Endothelial cell of umbilical vein (primary cell): ENCODE data around the gene TNFRSF14. TPM values are rescaled to one million over a fixed set of nuclear protein-coding genes. Genes with fewer than 3 reads are reported as not detected.

Experiments used
- BruUV-seq: library from RNA; stranded (reverse); fragments of 400-500 nt; replicated peaks from 2 replicates; lab custom pipeline; 2021; lab: Mats Ljungman, UMichigan
- CTCF ChIA-PET: fragments of 300-600, 350-600 bp; sonication (Branson Sonifier 250); formaldehyde crosslinking; loops from one replicate; lab custom pipeline; 2021; ENCODE audit warnings: antibody characterized with exemption, inconsistent platforms; lab: Charles Lee
- POLR2A ChIA-PET: fragments of 300-600, 350-600 bp; sonication (Branson Sonifier 250); formaldehyde crosslinking; loops from one replicate; lab custom pipeline; 2021; ENCODE audit warnings: antibody characterized with exemption, inconsistent platforms; lab: Charles Lee
- DNase-seq: peaks from one replicate; pipeline ENCODE4 v3.0.0-alpha.2; 2011; ENCODE audit warnings: low read depth, low spot score
- FAIRE-seq: peaks from 2 replicates; lab custom pipeline; 2011; peaks lifted over from hg19 to GRCh38; lab: Jason Lieb, UNC
- H2AFZ ChIP-seq: 2 replicates; pipeline ENCODE4 v1.6.0; 2012; ENCODE audit warnings: low read depth, low read length, control low read depth, inconsistent platforms
- H3K27ac ChIP-seq: 2 replicates; pipeline ENCODE4 v1.5.1; 2011; ENCODE audit warnings: low read depth, mild to moderate bottlenecking, control low read depth, low read length, moderate library complexity; ENCODE audit not compliant: insufficient read depth
- H3K27me3 ChIP-seq, 2 experiments: 2 replicates each; pipeline versions ENCODE4 v1.6.0 to v1.6.1; 2011; ENCODE audit warnings: low read length in 2 of 2, mixed read lengths in 1 of 2; ENCODE audit not compliant: control insufficient read depth in 2 of 2, insufficient read depth in 2 of 2
- H3K36me3 ChIP-seq, 2 experiments: 2 replicates in 1 of 2; 3 replicates in 1 of 2; pipeline ENCODE4 v1.5.1; 2011; ENCODE audit warnings: low read length in 2 of 2, mild to moderate bottlenecking in 1 of 2, moderate library complexity in 1 of 2; ENCODE audit not compliant: control insufficient read depth in 2 of 2, insufficient read depth in 2 of 2; ENCODE audit errors: extremely low read depth in 1 of 2
- H3K4me1 ChIP-seq: 3 replicates; pipeline ENCODE4 v1.5.1; 2011; ENCODE audit warnings: mild to moderate bottlenecking, low read length; ENCODE audit not compliant: control insufficient read depth, insufficient read depth; ENCODE audit errors: extremely low read depth
- H3K4me2 ChIP-seq: 2 replicates; pipeline ENCODE4 v1.6.1; 2011; ENCODE audit warnings: low read length, control low read depth, mixed read lengths; ENCODE audit not compliant: insufficient read depth
- H3K4me3 ChIP-seq, 3 experiments: fragments of 200-600 bp in 1 of 3; sonication (generic), shearing (Covaris generic) in 1 of 3; replicated peaks in 1 of 3; 2 replicates each; pipeline ENCODE4 v1.5.1; 2011 to 2016; ENCODE audit warnings: control low read depth in 3 of 3, low read length in 3 of 3, mild to moderate bottlenecking in 2 of 3, inconsistent platforms in 1 of 3, low read depth in 1 of 3, moderate library complexity in 1 of 3; ENCODE audit not compliant: insufficient read depth in 1 of 3
- H3K79me2 ChIP-seq: 2 replicates; pipeline ENCODE4 v1.6.0; 2012; ENCODE audit warnings: low read length, inconsistent platforms; ENCODE audit not compliant: control insufficient read depth, insufficient read depth
- H3K9ac ChIP-seq: replicated peaks from 2 replicates; pipeline ENCODE3; 2011; ENCODE audit warnings: low read length, control low read depth; ENCODE audit not compliant: insufficient read depth; ENCODE audit errors: extremely low read depth
- H3K9me1 ChIP-seq: replicated peaks from 3 replicates; pipeline ENCODE4 v1.6.0; 2011; ENCODE audit warnings: mild to moderate bottlenecking, low read length; ENCODE audit not compliant: control insufficient read depth, insufficient read depth; ENCODE audit errors: extremely low read depth
- H3K9me3 ChIP-seq: replicated peaks from 2 replicates; pipeline ENCODE4 v1.5.1; 2012; ENCODE audit warnings: low read length, inconsistent platforms; ENCODE audit not compliant: control insufficient read depth, insufficient read depth
- H4K20me1 ChIP-seq: replicated peaks from 2 replicates; pipeline ENCODE3; 2011; ENCODE audit warnings: mild to moderate bottlenecking, low read length; ENCODE audit not compliant: control insufficient read depth, insufficient read depth; ENCODE audit errors: extremely low read depth
- EZH2 ChIP-seq: IDR thresholded peaks from 2 replicates; pipeline ENCODE4 v1.6.1; 2012; ENCODE audit warnings: borderline replicate concordance, low read depth, mild to moderate bottlenecking, moderate library complexity, low read length, inconsistent platforms; ENCODE audit not compliant: severe bottlenecking
- FOS ChIP-seq: IDR thresholded peaks from 2 replicates; pipeline ENCODE4 v1.6.1; 2011; ENCODE audit warnings: mild to moderate bottlenecking, low read length, moderate library complexity, borderline replicate concordance; ENCODE audit not compliant: insufficient read depth
- GATA2 ChIP-seq: IDR thresholded peaks from 2 replicates; pipeline ENCODE4 v1.7.0; 2011; ENCODE audit warnings: low read depth, mild to moderate bottlenecking, moderate library complexity, mixed read lengths, low read length; ENCODE audit not compliant: insufficient read length, insufficient read depth
- JUN ChIP-seq: IDR thresholded peaks from 2 replicates; pipeline ENCODE4 v1.6.1; 2011; ENCODE audit warnings: borderline replicate concordance, low read depth; ENCODE audit not compliant: insufficient read length, insufficient read depth
- MYC ChIP-seq: IDR thresholded peaks from one replicate; pipeline ENCODE4 v1.6.1; 2011; ENCODE audit warnings: mild to moderate bottlenecking, low read depth, low read length
- POLR2A ChIP-seq: IDR thresholded peaks from 2 replicates; pipeline ENCODE4 v1.6.1; 2012; ENCODE audit warnings: low read depth, mild to moderate bottlenecking, control low read depth, low read length
- POLR2AphosphoS5 ChIP-seq: IDR thresholded peaks from 2 replicates; pipeline ENCODE4 v1.6.1; 2012; ENCODE audit warnings: low read depth, mild to moderate bottlenecking, control low read depth, low read length, moderate library complexity; ENCODE audit not compliant: insufficient read depth
- dilution Hi-C: fragments of 300-500 bp; cut with MboI; formaldehyde crosslinking; loops from one replicate; pipeline ENCODE4 v1.15.0; 2019; ENCODE audit warnings: low sequenced_read_pairs; ENCODE audit not compliant: extremely low pct_ligation_motif_present
- intact Hi-C: fragments of 100-400 bp; cut with micrococcal nuclease; formaldehyde crosslinking; loops from one replicate; pipeline ENCODE4 v1.10.0; 2022
- polyA plus RNA-seq, 4 experiments: library from polyadenylated mRNA; depleted of rRNA in 3 of 4; stranded (reverse) in 3 of 4; unstranded in 1 of 4; fragments of >200 nt; gene quantifications; 2 replicates each; pipeline versions ENCODE4 v1.2.1 to v1.2.3, GENCODE V29; 2011 to 2012; ENCODE audit warnings: missing spikeins in 1 of 4
- total RNA-seq: library from RNA; stranded (reverse); gene quantifications from 2 replicates; pipeline ENCODE4 v1.2.3, GENCODE V29; 2021
- TF ChIP-seq, protein P1 (sequence below): IDR thresholded peaks from 2 replicates; pipeline ENCODE4 v1.6.1; 2011; ENCODE audit not compliant: insufficient read depth, insufficient read length
- TF ChIP-seq, protein P2 (sequence below), 2 donors: IDR thresholded peaks; 1 replicate in 1 of 2; 2 replicates in 1 of 2; pipeline ENCODE4 v1.5.1; 2011; ENCODE audit warnings: low read length in 2 of 2, mild to moderate bottlenecking in 2 of 2, moderate library complexity in 2 of 2, control low read depth in 1 of 2, inconsistent platforms in 1 of 2, low read depth in 1 of 2; ENCODE audit not compliant: insufficient read depth in 1 of 2; ENCODE audit errors: extremely low read depth in 1 of 2

TNFRSF14 gene
- total and polyA plus RNA-seq, 2 donors (not counting 3 experiments of a cell fraction or from before 2014, with no cell fraction given): 40.9 to 49.4 TPM

DNA sequence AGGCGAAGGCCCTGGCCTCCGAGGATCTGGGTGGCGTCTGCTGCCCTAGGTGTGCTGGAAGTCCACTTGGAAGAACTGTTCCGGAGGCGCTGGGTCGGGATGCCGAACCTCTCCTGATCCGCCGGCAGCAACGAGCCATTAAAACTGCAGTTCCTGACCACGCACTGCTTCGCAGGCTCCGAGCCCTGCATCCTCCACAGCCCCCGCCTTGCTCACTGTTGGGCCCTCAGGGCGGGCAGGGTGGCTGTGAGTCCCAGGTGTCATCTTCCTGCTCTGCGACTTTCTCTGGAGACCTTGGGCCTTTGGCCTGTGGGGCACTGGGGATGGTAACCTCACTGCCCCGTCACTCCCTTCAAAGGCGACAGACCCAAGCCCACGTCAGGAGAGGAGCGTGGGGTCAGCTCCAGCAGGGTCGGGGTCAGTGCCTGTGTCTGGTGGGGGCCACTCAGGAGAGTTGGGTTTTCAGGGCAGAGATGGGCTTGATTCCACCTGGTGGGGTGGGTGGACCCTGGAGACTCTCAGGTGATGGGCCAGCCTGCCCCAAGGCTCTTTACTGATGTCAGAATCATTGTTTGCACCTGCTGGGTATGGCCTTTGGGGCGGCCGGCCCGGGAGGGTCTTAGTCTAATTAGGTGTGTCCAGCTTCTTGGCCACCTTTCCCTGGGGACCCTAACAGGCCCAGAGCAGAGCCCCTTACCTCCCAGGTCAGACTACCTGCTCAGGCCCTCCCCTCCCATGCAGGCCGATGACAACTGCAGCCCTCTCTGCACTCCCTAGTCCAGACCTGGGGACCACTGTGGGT is 33.5 kb downstream of the TNFRSF14 start:
- H3K9me1 ChIP-seq: no peaks in the 10 kb centered on the region
- CTCF ChIA-PET: no interaction called here
- H3K27me3 ChIP-seq: no peaks in the 10 kb centered on the region
- FAIRE-seq (no peak), DNase-seq (no peak)
- TF ChIP-seq FOS (no peak), EZH2 (no peak), JUN (no peak), MYC (no peak), GATA2 (no peak), POLR2A (no peak), POLR2AphosphoS5 (no peak)
- TF ChIP-seq, protein P1, sequence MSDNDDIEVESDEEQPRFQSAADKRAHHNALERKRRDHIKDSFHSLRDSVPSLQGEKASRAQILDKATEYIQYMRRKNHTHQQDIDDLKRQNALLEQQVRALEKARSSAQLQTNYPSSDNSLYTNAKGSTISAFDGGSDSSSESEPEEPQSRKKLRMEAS: no peak
- TF ChIP-seq, protein P2, sequence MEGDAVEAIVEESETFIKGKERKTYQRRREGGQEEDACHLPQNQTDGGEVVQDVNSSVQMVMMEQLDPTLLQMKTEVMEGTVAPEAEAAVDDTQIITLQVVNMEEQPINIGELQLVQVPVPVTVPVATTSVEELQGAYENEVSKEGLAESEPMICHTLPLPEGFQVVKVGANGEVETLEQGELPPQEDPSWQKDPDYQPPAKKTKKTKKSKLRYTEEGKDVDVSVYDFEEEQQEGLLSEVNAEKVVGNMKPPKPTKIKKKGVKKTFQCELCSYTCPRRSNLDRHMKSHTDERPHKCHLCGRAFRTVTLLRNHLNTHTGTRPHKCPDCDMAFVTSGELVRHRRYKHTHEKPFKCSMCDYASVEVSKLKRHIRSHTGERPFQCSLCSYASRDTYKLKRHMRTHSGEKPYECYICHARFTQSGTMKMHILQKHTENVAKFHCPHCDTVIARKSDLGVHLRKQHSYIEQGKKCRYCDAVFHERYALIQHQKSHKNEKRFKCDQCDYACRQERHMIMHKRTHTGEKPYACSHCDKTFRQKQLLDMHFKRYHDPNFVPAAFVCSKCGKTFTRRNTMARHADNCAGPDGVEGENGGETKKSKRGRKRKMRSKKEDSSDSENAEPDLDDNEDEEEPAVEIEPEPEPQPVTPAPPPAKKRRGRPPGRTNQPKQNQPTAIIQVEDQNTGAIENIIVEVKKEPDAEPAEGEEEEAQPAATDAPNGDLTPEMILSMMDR (IDR thresholded peaks at IDR 0.05; ENCODE audit: extremely low read depth in 1 of 2, insufficient read depth in 1 of 2, low read depth in 1 of 2, low read length in 2 of 2): no peak
- peaks cover 5% of the 10 kb centered on the region for H3K79me2 ChIP-seq
- H3K36me3 ChIP-seq: peaks cover 3% of the 10 kb centered on the region in 2 experiments
- H3K4me3 ChIP-seq: no peak overlapping the region
- no peak overlapping the region for H3K27ac ChIP-seq
- POLR2A ChIA-PET: no interaction called here
- dilution Hi-C loops (no loop called here), intact Hi-C loops (loop anchor here (5.0 kb wide), 1 partner anchor 392 kb away; no protein-coding TSS in a partner anchor)
- no TSS peak for BruUV-seq
- no peak overlapping the region for H2AFZ ChIP-seq
- no peaks in the 10 kb centered on the region for H4K20me1 ChIP-seq
- no peak overlapping the region for H3K4me2 ChIP-seq
- no peaks in the 10 kb centered on the region for H3K9me3 ChIP-seq
- H3K4me1 ChIP-seq: peaks cover 18% of the 10 kb centered on the region
- H3K9ac ChIP-seq: no peak overlapping the region
